Subcutaneous adipose tissue (tissue), 4 donors: ENCODE data around the gene MXRA5. TPM values are rescaled to one million over a fixed set of nuclear protein-coding genes. Genes with fewer than 3 reads are reported as not detected.

Experiments
- total RNA-seq, 4 donors: library from RNA; depleted of rRNA; stranded (reverse); fragments of >200 nt; gene quantifications; one replicate each; pipeline ENCODE4 v1.1.0, GENCODE V29; 2016
- TF ChIP-seq, protein P1 (sequence below): fragments of 450-650 bp; IDR thresholded peaks from one replicate; pipeline ENCODE4 v1.5.1; 2016; ENCODE audit warnings: low read depth, mild to moderate bottlenecking, control low read depth, antibody characterized with exemption, moderate library complexity

MXRA5 gene
- total RNA-seq, 4 donors from 2014 or later, result 0.38 to 1.7 (median 0.96) TPM

DNA sequence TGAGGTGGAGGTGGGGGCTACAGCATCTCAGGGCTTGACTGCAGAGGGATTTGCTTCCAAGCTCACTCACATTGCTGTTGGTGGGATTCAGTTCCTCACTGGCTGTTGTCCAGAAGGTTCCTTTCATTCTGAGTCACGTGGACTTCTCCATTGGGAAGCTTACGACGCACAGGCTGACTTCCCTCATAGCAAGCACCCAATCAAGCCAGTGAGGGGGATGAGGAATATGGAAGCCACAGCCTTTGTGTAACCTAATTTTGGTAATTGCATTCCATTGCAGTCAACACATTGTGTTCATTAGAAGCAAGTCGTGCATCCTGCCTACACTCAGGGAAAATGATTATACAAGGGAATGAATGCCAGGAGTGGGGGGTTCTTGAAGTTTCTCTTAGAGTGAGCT, 32.7 kb upstream of the MXRA5 start:
- TF ChIP-seq, protein P1, sequence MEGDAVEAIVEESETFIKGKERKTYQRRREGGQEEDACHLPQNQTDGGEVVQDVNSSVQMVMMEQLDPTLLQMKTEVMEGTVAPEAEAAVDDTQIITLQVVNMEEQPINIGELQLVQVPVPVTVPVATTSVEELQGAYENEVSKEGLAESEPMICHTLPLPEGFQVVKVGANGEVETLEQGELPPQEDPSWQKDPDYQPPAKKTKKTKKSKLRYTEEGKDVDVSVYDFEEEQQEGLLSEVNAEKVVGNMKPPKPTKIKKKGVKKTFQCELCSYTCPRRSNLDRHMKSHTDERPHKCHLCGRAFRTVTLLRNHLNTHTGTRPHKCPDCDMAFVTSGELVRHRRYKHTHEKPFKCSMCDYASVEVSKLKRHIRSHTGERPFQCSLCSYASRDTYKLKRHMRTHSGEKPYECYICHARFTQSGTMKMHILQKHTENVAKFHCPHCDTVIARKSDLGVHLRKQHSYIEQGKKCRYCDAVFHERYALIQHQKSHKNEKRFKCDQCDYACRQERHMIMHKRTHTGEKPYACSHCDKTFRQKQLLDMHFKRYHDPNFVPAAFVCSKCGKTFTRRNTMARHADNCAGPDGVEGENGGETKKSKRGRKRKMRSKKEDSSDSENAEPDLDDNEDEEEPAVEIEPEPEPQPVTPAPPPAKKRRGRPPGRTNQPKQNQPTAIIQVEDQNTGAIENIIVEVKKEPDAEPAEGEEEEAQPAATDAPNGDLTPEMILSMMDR, result no peak

DNA sequence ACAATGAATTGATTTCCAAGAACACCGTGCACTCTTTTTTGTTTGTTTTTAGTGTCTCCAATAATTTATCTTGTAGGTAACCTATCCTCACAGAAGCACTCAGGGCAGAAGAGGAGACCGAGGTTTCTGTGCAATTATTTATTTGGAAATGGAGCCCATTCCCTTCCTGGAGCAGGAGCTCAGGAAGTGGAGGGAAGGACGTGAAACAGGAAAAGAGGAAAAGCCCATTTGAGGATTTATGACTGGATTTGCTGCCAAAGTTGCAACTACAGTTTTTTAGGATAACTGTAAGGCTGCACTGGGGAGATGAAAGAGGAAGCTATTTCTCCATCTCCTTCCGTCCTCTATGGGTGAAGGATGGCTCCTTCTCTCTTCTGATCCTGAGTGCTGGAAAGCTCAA, 31.7 kb upstream of the MXRA5 start:
- TF ChIP-seq, protein P1, result no peak

DNA sequence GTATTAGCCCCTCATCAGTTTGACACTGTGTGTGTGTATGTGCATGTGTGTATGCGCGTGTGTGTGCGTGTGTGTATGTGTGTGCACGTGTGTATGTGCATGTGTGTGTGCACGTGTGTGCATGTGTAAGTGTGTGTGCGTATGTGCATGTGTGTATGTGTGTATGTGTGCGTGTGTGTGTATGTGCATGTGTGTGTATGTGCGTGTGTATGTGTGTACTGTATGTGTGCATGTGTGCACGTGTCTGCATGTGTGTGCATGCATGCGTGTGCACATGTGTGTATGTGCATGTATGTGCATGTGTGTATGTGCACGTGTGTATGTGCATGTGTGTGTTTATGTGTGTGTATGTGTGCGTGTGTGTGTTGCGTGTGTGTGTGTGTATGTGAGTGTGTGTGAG, 31.1 kb upstream of the MXRA5 start:
- TF ChIP-seq, protein P1, result no peak

DNA sequence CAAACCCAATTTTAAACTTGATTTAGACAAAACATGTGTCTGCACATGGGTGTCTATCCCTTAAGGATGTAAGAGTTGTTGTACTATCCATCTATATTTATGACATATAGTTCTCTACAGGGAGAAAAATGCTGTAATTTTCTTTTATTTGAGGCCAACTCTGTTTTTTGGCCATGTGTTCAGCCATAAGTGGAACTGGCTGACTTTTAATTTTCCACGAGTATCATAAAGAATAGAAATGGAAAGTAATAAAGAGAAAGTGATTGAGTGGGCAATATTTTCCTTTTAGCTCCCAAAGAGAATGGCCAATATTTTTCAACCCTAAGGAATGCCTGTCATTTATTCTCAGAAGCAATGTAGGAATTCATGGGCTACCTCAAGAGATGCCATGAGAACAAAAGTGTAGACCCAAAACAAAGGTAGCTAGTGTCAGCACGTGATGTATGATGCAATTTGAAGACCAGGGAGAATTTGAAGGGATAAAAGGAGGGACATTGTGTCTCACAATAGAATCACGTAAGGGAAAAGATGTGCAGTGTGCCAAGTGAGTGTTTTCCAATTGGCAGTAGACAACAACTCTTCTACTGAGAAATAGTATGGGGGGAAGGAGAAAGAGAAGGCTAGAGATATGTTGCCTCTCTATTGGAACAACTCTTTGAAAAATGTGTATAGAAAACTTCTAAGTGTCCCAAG, 27.8 kb upstream of the MXRA5 start:
- TF ChIP-seq, protein P1, result no peak

DNA sequence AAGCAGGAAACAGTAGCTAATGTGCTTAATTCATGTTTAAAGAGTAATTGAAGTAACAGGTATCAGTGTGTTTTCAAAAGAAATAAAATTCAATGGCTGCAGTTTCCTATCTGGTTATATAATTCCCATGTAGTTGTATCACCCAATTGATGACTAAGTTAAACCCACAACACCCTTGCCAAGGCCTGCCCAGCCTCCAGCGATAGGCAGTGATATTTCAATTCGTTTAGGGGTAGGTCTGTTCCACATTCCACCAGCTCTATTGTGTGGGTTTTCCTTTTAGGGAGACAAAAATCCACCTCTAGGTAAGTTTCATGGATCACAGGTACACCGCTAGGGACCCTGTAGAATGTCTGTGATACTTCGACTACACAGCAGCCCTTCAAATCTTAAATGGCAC, 24.7 kb upstream of the MXRA5 start:
- TF ChIP-seq, protein P1, result no peak

DNA sequence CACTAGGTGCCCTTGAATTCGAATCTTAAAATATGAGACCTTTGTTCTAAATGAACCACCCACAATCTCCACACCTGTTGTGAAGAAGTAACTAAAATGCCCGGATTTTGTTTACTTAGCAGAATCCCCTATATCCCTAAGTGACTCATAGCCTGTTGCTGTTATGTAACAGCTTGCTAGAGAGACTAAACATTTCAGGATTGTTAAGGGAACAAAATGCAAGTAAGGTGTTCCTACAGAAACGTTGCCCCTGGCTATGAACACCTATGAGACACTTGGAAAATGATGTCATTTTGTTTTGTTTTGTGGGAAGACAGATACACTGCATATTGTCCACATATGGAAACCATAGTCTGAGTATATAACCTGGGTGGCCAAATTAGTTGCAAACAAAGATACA, 24.2 kb upstream of the MXRA5 start:
- TF ChIP-seq, protein P1, result no peak

DNA sequence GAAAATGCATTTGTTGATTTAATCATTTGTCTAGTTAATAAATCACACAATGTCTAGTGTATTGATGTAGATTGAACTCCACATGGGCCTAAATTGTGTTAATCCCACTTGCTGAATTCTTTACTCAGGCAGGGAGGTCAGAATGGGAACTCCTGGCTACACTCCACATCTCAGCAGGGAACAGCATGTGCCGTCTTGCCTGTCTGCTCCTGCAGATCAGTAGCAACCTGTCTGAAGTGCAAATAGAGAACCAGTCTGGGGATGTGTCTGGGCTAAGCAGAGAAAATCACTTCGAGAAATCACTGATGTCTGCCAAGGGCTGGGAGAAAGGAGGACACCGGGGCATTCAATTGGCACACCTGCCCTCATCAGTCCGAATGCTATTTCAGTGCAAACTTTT, 16.5 kb upstream of the MXRA5 start:
- TF ChIP-seq, protein P1, result no peak
